ENCODE data around the gene HJV. TPM values are rescaled to one million over a fixed set of nuclear protein-coding genes. Genes with fewer than 3 reads are reported as not detected.

The HJV gene
- total RNA-seq, 1 experiment from 2014 or later, result not detected

DNA sequence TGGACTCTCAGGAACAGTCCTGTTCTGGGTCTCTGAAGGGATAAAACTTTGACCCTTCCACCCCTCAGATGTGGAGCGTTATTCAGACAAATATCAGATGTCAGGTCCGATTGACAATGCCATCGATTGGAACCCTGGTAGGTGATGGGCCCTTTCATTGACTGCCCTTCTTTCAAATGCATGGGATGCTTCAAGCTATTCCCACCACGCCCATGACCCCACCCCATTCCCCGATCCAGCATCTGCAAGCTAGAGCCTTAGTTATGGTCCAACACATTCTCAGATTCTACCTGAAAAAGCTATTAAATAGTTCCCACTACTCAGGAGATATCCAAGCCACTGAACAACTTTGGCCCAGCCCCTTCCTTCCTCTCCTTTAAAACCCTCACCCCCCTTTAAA, 44.5 kb downstream of the HJV start:
- H3K36me3 ChIP-seq (ENCODE audit: low read depth, low read length), result no peaks in the 10 kb centered on the region
- ATAC-seq, result no peak
- H3K4me3 ChIP-seq (ENCODE audit: low read length), result no peak overlapping the region
- no peak for DNase-seq
- TF ChIP-seq, protein P1, sequence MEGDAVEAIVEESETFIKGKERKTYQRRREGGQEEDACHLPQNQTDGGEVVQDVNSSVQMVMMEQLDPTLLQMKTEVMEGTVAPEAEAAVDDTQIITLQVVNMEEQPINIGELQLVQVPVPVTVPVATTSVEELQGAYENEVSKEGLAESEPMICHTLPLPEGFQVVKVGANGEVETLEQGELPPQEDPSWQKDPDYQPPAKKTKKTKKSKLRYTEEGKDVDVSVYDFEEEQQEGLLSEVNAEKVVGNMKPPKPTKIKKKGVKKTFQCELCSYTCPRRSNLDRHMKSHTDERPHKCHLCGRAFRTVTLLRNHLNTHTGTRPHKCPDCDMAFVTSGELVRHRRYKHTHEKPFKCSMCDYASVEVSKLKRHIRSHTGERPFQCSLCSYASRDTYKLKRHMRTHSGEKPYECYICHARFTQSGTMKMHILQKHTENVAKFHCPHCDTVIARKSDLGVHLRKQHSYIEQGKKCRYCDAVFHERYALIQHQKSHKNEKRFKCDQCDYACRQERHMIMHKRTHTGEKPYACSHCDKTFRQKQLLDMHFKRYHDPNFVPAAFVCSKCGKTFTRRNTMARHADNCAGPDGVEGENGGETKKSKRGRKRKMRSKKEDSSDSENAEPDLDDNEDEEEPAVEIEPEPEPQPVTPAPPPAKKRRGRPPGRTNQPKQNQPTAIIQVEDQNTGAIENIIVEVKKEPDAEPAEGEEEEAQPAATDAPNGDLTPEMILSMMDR (conservative IDR thresholded peaks at IDR 0.05; ENCODE audit: low read depth, low read length), result no peak
- no peak for TF ChIP-seq EZH2phosphoT487 (IDR thresholded peaks at IDR 0.05; ENCODE audit: borderline replicate concordance, low read length)
- no peak for TF ChIP-seq EZH2 (IDR thresholded peaks at IDR 0.05; ENCODE audit: low read length, unreplicated experiment)
- no peaks in the 10 kb centered on the region for H3K9me3 ChIP-seq (ENCODE audit: low read length)
- H3K4me2 ChIP-seq (ENCODE audit: low read length), result peak overlapping the region; percentile 60
- H4K20me1 ChIP-seq (ENCODE audit: low read length), result no peaks in the 10 kb centered on the region
- H3K79me2 ChIP-seq (ENCODE audit: low read length), result no peaks in the 10 kb centered on the region
- no peak overlapping the region for H3K9ac ChIP-seq (ENCODE audit: low read length)
- no peaks in the 10 kb centered on the region for H3F3A ChIP-seq (ENCODE audit: low read length, unreplicated experiment)
- CTCF ChIA-PET, result interaction anchor here (0.6 to 3.0 kb wide), 4 partner anchors 19 to 86 kb away, joined by 3 to 34 read pairs (median 8); partner anchors contain the start of gene LIX1L
- H3K4me1 ChIP-seq (ENCODE audit: insufficient read depth, low read length), result peaks cover 35% of the 10 kb centered on the region
- no peaks in the 10 kb centered on the region for H3K9me2 ChIP-seq (replicated peaks; ENCODE audit: low read length)
- no peak overlapping the region for H3K27ac ChIP-seq (ENCODE audit: low read length)
- no peaks in the 10 kb centered on the region for H3K27me3 ChIP-seq (ENCODE audit: low read length)
- intact Hi-C loops (cut with micrococcal nuclease), result loop anchor here (1.0 kb wide), 2 partner anchors 30 to 36 kb away; no protein-coding TSS in a partner anchor
- peak overlapping the region; percentile 75 for H2AFZ ChIP-seq (ENCODE audit: low read length)
- POLR2A ChIA-PET (ENCODE audit: unreplicated experiment), result no interaction called here
- BruUV-seq (replicated peaks), result no TSS peak

DNA sequence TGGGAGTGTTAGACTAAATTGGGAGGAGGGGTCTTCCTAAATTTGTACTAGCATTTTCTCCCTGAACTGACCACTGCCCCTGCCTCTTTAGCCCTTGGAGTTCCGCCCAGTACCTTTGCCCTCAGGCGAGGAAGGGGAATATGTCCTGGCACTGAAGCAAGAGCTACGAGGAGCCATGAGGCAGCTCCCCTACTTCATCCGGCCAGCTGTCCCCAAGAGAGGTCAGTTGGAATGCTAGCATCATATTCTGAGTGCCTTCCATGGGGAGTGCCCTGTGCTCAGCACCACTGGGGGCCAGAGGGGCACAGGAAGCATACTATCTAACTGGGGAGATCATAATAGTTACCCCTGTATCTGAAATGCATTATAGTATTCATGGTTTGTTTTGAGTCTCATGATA, 46.3 kb downstream of the HJV start:
- intact Hi-C loops (cut with micrococcal nuclease), result loop anchor here (2.0 kb wide), 1 partner anchor 16 kb away; the partner anchor contains the start of gene LIX1L
- CTCF ChIA-PET, result no interaction called here
- Histone ChIP-seq H3K4me3 (ENCODE audit: low read length) (no peak overlapping the region), H3K27ac (ENCODE audit: low read length) (no peak overlapping the region), H3K9ac (ENCODE audit: low read length) (no peak overlapping the region), H2AFZ (ENCODE audit: low read length) (no peak overlapping the region), H3K4me2 (ENCODE audit: low read length) (no peak overlapping the region), H3K9me3 (ENCODE audit: low read length) (no peaks in the 10 kb centered on the region), H4K20me1 (ENCODE audit: low read length) (no peaks in the 10 kb centered on the region), H3K9me2 (replicated peaks; ENCODE audit: low read length) (no peaks in the 10 kb centered on the region), H3K79me2 (ENCODE audit: low read length) (no peaks in the 10 kb centered on the region), H3K27me3 (ENCODE audit: low read length) (no peaks in the 10 kb centered on the region), H3F3A (ENCODE audit: low read length, unreplicated experiment) (no peaks in the 10 kb centered on the region), H3K36me3 (ENCODE audit: low read depth, low read length) (no peaks in the 10 kb centered on the region), H3K4me1 (ENCODE audit: insufficient read depth, low read length) (peaks cover 29% of the 10 kb centered on the region)
- ATAC-seq, result no peak
- POLR2A ChIA-PET (ENCODE audit: unreplicated experiment), result interaction anchor here (0.6 kb wide), 1 partner anchor 32 kb away, joined by 4 read pairs; no protein-coding TSS in a partner anchor
- DNase-seq, result no peak
- TF ChIP-seq, protein P1 (conservative IDR thresholded peaks at IDR 0.05; ENCODE audit: low read depth, low read length), result no peak
- TF ChIP-seq EZH2 (IDR thresholded peaks at IDR 0.05; ENCODE audit: low read length, unreplicated experiment) (no peak), EZH2phosphoT487 (IDR thresholded peaks at IDR 0.05; ENCODE audit: borderline replicate concordance, low read length) (no peak)
- BruUV-seq (replicated peaks), result no TSS peak

DNA sequence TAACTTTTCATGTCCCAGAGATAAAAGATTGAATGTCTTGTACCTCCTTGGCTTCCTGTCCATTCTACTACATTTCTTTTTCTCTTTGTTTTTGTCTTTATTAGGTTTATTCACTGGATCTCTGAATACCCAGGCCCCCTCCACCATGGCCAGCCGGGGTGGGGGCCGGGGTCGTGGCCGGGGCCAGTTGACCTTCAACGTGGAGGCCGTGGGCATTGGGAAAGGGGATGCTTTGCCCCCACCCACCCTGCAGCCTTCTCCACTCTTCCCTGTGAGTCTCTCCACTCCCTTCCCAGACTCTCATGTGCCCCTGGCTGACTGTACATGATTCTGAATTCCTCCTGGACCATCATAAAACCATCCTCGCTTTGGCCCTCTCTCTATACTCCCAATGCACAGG, 46.8 kb downstream of the HJV start:
- POLR2A ChIA-PET (ENCODE audit: unreplicated experiment), result interaction anchor here (0.6 kb wide), 1 partner anchor 33 kb away, joined by 4 read pairs; no protein-coding TSS in a partner anchor
- no peaks in the 10 kb centered on the region for H3K9me2 ChIP-seq (replicated peaks; ENCODE audit: low read length)
- no TSS peak for BruUV-seq (replicated peaks)
- no peaks in the 10 kb centered on the region for H3K27me3 ChIP-seq (ENCODE audit: low read length)
- intact Hi-C loops (cut with micrococcal nuclease), result loop anchor here (2.0 kb wide), 1 partner anchor 16 kb away; the partner anchor contains the start of gene LIX1L
- no peak overlapping the region for H3K9ac ChIP-seq (ENCODE audit: low read length)
- no peak for ATAC-seq
- no peak for DNase-seq
- peaks cover 24% of the 10 kb centered on the region for H3K4me1 ChIP-seq (ENCODE audit: insufficient read depth, low read length)
- H3K4me2 ChIP-seq (ENCODE audit: low read length), result no peak overlapping the region
- no peak overlapping the region for H3K4me3 ChIP-seq (ENCODE audit: low read length)
- H3K9me3 ChIP-seq (ENCODE audit: low read length), result no peaks in the 10 kb centered on the region
- no peaks in the 10 kb centered on the region for H4K20me1 ChIP-seq (ENCODE audit: low read length)
- H3K27ac ChIP-seq (ENCODE audit: low read length), result no peak overlapping the region
- no peak for TF ChIP-seq EZH2 (IDR thresholded peaks at IDR 0.05; ENCODE audit: low read length, unreplicated experiment)
- TF ChIP-seq, protein P1 (conservative IDR thresholded peaks at IDR 0.05; ENCODE audit: low read depth, low read length), result no peak
- no peaks in the 10 kb centered on the region for H3F3A ChIP-seq (ENCODE audit: low read length, unreplicated experiment)
- CTCF ChIA-PET, result no interaction called here
- H3K36me3 ChIP-seq (ENCODE audit: low read depth, low read length), result no peaks in the 10 kb centered on the region
- H2AFZ ChIP-seq (ENCODE audit: low read length), result no peak overlapping the region
- H3K79me2 ChIP-seq (ENCODE audit: low read length), result no peaks in the 10 kb centered on the region
